Right hindlimb (tissue), 1 donor: ENCODE measurements around the gene RNFT1.
A peak's percentile ranks its signal among the peaks of the same experiment; 100 is the strongest.
"Not testable (repeated sequence)": the region's sequence is repeated elsewhere in the genome, so short reads cannot be mapped to it uniquely, and the experiment has no call there.

Source experiments
- DNase-seq: peaks from one replicate; pipeline ENCODE4 v3.0.0-alpha.2; 2018

The RNFT1 gene

GRCh38 chr17:59964482-59965328 lies at the start of gene RNFT1:
TSS of gene RNFT1 (minus strand) at chr17:59964740. CDS start at chr17:59964663, 77 bp downstream.
- DNase-seq: peak; percentile 92

GRCh38 chr17:60009326-60009725 lies 44.8 kb upstream of the RNFT1 start:
- DNase-seq: not testable (repeated sequence)

- DNase-seq: not testable (repeated sequence)
Observed at GRCh38 chr17:60008377-60008776, 43.8 kb upstream of the RNFT1 start.

- no peak for DNase-seq
Observed at GRCh38 chr17:60006160-60006559, 41.6 kb upstream of the RNFT1 start.

GRCh38 chr17:60004561-60004960 lies 40.0 kb upstream of the RNFT1 start:
- not testable (repeated sequence) for DNase-seq

GRCh38 chr17:60002405-60002804 lies 37.9 kb upstream of the RNFT1 start:
- DNase-seq: not testable (repeated sequence)

GRCh38 chr17:59996608-59997007 lies 32.1 kb upstream of the RNFT1 start:
- DNase-seq: not testable (repeated sequence)

GRCh38 chr17:59975166-59975565 lies 10.6 kb upstream of the RNFT1 start:
- not testable (repeated sequence) for DNase-seq

GRCh38 chr17:59973483-59973882 lies 8.9 kb upstream of the RNFT1 start:
- DNase-seq: not testable (repeated sequence)

GRCh38 chr17:59972778-59973177 lies 8.2 kb upstream of the RNFT1 start:
- DNase-seq: peak; percentile 36

GRCh38 chr17:59971771-59972170 lies 7.2 kb upstream of the RNFT1 start:
- DNase-seq: not testable (repeated sequence)

- DNase-seq: peak; percentile 68
Observed at GRCh38 chr17:59963738-59964481, 630 bp downstream of the RNFT1 start.

GRCh38 chr17:59962739-59963318 lies 1.7 kb downstream of the RNFT1 start:
- no peak for DNase-seq

- DNase-seq: not testable (repeated sequence)
Observed at GRCh38 chr17:59959574-59959973, 5.0 kb downstream of the RNFT1 start.

GRCh38 chr17:59954856-59955255 lies 9.7 kb downstream of the RNFT1 start:
- no peak for DNase-seq

- no peak for DNase-seq
Observed at GRCh38 chr17:59950049-59950448, 14.5 kb downstream of the RNFT1 start.

- not testable (repeated sequence) for DNase-seq
Observed at GRCh38 chr17:59947310-59947709, 17.2 kb downstream of the RNFT1 start.

GRCh38 chr17:59946433-59946832 lies 18.1 kb downstream of the RNFT1 start:
- DNase-seq: not testable (repeated sequence)

GRCh38 chr17:59941131-59941530 lies 23.4 kb downstream of the RNFT1 start:
- no peak for DNase-seq

- DNase-seq: not testable (repeated sequence)
Observed at GRCh38 chr17:59940697-59941096, 23.8 kb downstream of the RNFT1 start.

GRCh38 chr17:59933317-59933716 lies 31.2 kb downstream of the RNFT1 start:
- not testable (repeated sequence) for DNase-seq

GRCh38 chr17:59930768-59931167 lies 33.8 kb downstream of the RNFT1 start:
- not testable (repeated sequence) for DNase-seq

- DNase-seq: not testable (repeated sequence)
Observed at GRCh38 chr17:59930121-59930520, 34.4 kb downstream of the RNFT1 start.
